DMS153 (cell line): ENCODE results near the gene GPR139.
A peak's percentile ranks its signal among the peaks of the same experiment; 100 is the strongest.

Experiments
- DNase-seq: peaks from one replicate; lab custom pipeline; 2025; lab: John Stamatoyannopoulos, UW

The GPR139 gene

GRCh38 chr16:20053336-20053735 is 20.4 kb downstream of the GPR139 start:
- DNase-seq = no peak

- DNase-seq = no peak
Observed at GRCh38 chr16:20051611-20052010, 22.1 kb downstream of the GPR139 start.

- no peak for DNase-seq
Observed at GRCh38 chr16:20051147-20051546, 22.5 kb downstream of the GPR139 start.

- no peak for DNase-seq
Observed at GRCh38 chr16:20049831-20050230, 23.9 kb downstream of the GPR139 start.

GRCh38 chr16:20045886-20046285 is 27.8 kb downstream of the GPR139 start:
- DNase-seq = no peak

GRCh38 chr16:20042848-20043247 is 30.8 kb downstream of the GPR139 start:
- no peak for DNase-seq

GRCh38 chr16:20041924-20042596 is 31.6 kb downstream of the GPR139 start:
- no peak for DNase-seq

GRCh38 chr16:20040011-20040410 is 33.7 kb downstream of the GPR139 start:
- no peak for DNase-seq

GRCh38 chr16:20029611-20030010 is 44.1 kb downstream of the GPR139 start:
- DNase-seq = no peak

GRCh38 chr16:20026361-20027072 is 47.2 kb downstream of the GPR139 start:
- DNase-seq = no peak

GRCh38 chr16:20023190-20023589 is 50.5 kb downstream of the GPR139 start:
- no peak for DNase-seq

- no peak for DNase-seq
Observed at GRCh38 chr16:20020976-20021375, 52.7 kb downstream of the GPR139 start.

GRCh38 chr16:20020083-20020482 is 53.6 kb downstream of the GPR139 start:
- no peak for DNase-seq

GRCh38 chr16:20016234-20016633 is 57.5 kb downstream of the GPR139 start:
- DNase-seq = no peak

GRCh38 chr16:20004931-20005330 is 68.8 kb downstream of the GPR139 start:
- DNase-seq = no peak

GRCh38 chr16:20002936-20003335 is 70.8 kb downstream of the GPR139 start:
- DNase-seq = no peak

GRCh38 chr16:20001856-20002707 is 71.6 kb downstream of the GPR139 start:
- no peak for DNase-seq

GRCh38 chr16:19997734-19998133 is 76.0 kb downstream of the GPR139 start:
- DNase-seq = no peak

GRCh38 chr16:19997264-19997663 is 76.4 kb downstream of the GPR139 start:
- DNase-seq = peak; percentile 48

GRCh38 chr16:19994466-19995170 is 79.1 kb downstream of the GPR139 start:
- DNase-seq = no peak

- no peak for DNase-seq
Observed at GRCh38 chr16:19991614-19992013, 82.1 kb downstream of the GPR139 start.

GRCh38 chr16:19984135-19984534 is 89.6 kb downstream of the GPR139 start:
- DNase-seq = no peak
